ENCODE measurements around the gene EEPD1.

The EEPD1 gene

DNA sequence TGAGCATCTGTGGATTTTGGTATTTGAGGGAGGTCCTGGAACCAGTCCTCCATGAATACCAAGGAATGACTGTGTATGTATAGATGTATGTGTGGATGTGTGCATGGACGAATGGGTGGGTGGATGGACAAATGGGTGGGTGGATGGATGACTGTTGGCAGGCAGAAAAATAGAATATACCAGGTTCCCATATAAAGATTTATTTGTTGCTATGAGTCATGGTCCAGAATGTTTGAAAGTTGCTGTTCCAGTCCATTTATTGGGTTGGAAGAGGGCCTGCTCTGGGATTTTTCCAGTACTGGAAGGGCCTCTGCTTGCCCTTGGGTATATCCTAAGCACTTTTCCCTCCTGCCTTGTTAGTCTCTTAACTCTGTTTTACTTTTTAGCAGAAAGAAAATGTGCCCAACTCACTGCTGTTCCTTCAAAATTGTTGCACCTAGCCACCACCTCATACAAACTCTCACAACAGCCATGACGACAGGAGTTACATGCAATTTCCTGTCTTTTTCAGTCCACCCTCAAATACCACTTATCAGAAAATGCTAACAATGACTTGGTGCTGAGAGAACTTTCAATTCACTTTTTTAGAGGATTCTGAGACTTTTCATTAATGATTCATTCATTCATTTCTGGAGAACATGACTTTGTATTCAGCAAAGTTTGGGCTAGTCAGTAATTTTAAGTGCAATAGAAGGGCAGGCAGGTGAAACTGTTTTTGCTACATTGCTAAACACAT lies 108.1 kb downstream of the EEPD1 start:
- no peak for DNase-seq (ENCODE audit: low spot score)

DNA sequence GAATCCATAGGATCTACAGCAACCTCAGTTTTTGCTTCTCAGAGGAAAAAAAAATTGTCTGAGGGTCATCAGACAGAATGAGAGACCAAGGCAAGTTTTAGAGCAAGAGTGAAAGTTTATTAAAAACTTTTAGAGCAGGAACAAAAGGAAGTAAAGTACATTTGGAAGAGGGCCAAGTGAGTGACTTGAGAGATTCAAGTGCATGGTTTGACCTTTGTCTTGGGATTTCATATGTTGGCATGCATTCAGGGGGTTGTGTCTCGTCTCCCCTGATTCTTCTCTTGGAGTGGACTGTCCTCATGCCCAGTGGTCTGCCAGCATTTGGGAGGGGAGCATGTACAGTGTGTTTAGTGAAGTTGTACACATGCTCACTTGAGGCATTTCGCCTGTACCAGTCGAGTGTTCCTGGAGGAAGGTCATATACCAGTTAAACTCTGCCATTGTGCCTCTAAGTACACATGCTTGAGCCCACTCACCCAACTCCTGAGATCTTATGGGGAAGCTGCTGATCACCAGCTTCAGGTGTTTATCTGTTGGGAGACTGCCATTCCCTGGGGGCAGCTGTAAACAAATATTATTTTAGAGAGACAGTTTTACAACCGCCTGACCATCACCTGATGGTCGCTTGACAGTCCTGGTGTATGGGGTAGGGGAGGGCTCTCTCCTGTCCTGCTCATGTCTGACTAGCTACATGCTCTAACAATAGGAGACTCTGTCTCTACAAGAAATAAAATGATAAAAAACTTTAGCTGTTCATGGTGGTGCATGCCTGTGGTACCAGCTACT lies 109.4 kb downstream of the EEPD1 start:
- no peak for DNase-seq (ENCODE audit: low spot score)

DNA sequence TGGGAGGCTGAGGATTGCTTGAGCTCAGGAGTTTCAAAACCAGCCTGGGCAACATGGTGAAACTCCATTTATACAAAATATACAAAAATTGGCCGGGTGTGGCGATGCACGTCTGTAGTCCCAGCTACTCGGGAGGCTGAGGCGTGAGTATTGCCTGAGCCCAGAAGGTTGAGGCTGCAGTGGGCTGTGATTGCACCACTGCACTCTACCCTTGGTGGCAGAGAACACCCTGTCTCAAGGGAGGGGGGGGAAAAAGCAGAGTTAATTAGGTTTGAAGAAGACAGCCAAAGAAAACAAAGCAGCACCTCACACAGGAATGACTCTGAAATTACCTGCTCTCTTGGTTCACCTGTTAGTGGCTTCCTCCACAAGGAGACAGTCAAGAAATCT lies 110.0 kb downstream of the EEPD1 start:
- no peak for DNase-seq (ENCODE audit: low spot score)

DNA sequence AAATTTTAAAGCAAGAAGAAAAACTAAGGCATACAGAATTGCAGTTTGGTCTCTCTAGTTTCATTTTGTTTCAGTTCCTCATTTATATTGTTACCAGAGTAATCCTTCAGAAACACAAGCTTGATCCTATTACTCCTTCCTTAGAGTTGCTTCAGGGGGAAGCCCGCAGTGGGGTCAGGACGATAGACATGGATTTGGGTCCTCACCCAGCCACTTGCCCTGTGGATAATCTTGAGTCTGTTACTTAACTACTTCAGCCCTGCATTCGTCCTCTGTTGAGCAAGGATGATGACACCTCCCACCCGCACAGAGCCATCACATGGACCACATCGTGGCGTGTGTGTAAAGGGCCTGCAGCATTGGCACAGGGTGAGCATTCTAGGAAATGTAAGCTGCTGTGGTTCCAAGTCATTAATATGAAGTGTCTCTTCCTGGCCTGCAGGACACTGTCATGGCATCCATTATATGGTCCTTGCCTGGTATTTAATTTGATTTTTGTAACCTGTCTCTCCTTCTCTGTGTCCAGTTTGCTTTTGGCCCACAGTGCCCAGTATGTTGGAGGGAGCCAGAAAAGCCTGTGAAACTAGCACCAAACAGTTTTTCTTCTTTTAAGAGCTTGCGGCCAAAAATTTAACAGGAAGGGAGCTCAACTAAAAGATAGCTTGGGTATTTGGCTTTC lies 111.2 kb downstream of the EEPD1 start:
- DNase-seq (ENCODE audit: low spot score), result peak; percentile 41

DNA sequence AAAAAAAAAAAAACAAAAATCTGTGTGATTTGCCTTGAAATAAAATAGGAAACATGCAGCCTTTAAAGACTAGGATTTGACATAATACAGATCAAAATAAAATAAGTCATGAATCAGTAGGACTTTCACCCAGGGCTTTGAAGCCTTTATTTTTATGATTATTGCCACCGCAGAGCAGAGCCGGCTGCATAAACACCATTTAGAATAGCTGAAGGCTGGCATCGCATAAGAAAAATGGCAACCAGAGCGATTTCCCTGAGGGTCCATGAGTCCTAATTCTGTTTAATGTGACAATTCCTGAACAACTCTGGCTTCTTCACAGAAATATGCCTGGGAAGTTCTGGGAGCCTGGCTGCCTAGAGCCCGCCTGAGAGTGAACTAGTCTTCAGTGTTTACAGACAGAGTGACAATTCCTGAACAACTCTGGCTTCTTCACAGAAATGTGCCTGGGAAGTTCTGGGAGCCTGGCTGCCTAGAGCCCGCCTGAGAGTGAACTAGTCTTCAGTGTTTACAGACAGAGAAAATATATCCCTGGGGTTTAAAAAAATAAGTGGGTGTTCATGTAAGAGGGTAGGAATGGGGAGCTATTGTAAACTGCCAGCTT lies 112.0 kb downstream of the EEPD1 start:
- DNase-seq (ENCODE audit: low spot score), result no peak

DNA sequence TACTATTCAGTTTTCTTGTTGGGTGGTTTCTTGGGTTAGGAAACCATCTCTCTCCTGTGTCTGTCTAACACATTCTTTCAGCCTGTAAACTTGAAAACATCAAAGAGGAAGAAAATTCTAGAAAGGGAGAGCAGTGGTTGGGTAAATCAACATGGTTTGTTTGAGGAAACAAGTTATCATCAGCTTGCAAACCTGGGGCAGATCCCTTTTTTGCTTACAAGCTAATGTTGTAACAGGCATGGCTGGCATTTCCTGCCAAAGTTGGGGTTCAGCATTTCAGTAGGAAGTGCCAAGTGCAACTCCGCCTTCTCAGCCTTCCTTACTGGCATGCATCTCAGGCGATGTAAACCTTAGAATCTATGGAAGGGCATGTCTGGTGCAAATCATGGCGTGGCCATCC lies 112.6 kb downstream of the EEPD1 start:
- no peak for DNase-seq (ENCODE audit: low spot score)

DNA sequence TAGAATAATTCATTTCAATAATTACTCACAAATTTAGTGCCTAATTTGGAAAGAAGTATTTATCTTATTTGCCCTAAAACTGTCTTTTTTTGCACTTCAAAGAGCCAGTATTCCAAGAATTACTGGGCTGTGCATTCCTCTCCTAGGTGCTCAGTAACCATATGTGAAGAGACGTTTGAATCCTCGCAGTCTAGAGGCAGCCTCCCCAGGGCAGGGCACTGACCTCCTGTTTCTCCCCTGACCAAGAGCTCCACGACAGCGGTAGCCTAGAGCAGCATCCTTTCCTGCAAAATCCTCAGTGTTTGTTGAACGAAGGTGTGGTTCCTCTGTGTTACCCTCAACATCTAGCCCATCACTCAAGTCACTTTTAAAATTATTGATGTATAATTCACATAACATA lies 113.1 kb downstream of the EEPD1 start:
- DNase-seq (ENCODE audit: low spot score), result no peak

DNA sequence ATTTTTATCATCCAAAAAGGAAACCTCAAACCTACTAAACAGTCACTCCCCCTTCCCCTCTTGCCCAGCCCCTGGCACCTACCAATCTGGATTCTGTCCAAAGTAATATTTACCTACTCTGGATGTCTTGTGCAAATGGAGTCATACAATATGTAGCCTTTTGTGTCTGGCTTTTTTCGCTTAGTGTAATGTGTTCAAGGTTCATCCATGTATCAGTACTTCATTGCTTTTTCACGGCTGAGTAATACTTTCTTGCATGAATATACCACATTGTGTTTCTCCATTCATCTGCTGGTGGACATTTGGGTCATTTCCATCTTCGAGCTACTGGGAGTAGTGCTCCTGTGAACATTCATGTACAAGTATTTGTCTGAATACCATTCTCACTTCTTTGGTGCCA lies 113.6 kb downstream of the EEPD1 start:
- DNase-seq (ENCODE audit: low spot score), result no peak

DNA sequence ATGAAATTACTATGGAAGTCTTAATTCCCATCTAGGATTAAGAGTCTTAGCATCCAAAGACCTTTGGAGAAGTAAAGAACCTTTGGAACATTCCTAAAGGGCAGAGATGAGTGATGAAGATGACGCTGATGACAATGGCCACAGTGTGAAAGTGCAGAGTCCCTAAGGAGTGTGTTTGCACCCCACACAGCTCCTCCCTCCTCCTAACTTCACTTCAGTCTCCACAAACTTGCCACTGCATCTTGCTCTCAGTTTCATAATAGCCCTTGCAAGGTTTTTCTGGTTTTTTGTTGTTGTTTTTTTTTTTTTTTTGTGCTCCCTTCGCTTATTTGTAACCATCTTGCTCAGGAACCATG lies 119.1 kb downstream of the EEPD1 start:
- no peak for DNase-seq (ENCODE audit: low spot score)

DNA sequence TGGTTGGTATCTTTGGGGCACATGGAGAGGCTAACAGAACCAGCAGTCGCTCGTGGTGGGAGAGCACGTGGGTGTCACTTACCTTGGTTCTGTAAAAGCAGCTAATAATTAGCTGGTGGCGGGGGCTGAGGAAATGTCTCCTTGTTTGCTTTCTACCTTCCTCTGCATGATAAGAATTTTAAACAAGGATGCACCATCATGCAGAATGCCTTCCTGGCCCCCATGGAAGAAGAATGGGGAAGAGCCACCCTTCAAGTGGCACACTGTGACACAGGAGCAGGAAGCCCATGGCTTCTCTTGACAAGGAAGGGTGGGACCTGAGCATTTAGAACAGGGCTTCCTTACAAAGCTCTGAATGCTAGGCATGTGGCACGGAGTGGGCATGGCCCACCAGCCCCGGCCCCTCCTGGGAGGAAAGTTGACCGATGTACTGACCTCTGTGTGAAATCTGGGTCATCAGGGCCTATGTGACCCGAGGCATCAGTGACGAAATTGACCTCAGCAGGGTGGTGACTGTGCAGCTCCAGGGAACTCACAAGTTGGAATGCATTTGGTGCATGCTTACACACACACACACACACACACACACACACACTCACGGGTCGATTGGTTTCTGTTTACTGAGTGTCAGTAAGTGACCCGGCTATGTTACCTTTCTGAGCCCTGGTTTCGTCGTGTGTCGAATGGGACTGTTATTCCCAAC lies 119.7 kb downstream of the EEPD1 start:
- DNase-seq (ENCODE audit: low spot score), result no peak

DNA sequence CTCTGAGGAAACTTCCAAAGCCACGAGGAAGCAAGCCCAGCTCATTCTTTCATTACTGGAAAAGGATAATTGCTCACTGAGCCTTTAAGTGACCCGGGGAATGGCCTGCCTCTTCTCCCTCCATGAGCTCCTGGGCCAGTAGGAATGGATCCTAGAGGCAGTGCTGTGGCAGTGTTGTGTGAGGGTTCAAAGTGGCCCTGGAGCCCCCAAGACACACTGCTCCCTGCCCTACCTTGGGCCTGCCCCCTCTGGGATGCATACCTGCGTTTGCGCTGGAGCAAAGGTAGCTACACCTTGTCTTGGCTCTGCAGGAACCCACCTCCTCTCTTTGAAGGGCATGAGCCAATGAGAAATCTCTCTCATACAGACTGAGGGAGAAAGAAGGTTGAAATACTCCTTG lies 120.8 kb downstream of the EEPD1 start:
- no peak for DNase-seq (ENCODE audit: low spot score)

DNA sequence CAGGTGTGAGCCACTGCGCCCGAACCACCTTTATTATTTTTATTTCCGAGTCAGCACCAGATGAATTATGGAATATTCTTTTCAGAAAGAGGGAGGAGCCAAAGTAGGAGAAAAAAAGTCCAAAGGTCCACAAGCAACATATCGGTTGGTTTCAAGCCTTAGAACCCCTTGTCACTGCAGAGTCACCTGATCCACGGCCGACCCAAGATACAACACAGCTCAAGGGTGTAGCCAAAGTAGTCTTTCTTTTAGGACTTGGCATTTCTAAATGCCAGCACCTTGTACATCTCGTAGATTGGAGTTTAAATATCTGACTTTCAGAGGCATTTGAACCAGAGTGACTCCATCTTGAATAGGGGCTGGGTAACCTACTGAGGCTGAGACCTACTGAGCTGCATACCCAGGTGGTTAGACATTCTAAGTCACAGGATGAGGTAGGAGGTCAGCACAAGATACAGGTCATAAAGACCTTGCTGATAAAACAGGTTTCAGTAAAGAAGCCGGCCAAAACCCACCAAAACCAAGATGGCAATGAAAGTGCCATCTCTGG lies 122.8 kb downstream of the EEPD1 start:
- DNase-seq (ENCODE audit: low spot score), result no peak

DNA sequence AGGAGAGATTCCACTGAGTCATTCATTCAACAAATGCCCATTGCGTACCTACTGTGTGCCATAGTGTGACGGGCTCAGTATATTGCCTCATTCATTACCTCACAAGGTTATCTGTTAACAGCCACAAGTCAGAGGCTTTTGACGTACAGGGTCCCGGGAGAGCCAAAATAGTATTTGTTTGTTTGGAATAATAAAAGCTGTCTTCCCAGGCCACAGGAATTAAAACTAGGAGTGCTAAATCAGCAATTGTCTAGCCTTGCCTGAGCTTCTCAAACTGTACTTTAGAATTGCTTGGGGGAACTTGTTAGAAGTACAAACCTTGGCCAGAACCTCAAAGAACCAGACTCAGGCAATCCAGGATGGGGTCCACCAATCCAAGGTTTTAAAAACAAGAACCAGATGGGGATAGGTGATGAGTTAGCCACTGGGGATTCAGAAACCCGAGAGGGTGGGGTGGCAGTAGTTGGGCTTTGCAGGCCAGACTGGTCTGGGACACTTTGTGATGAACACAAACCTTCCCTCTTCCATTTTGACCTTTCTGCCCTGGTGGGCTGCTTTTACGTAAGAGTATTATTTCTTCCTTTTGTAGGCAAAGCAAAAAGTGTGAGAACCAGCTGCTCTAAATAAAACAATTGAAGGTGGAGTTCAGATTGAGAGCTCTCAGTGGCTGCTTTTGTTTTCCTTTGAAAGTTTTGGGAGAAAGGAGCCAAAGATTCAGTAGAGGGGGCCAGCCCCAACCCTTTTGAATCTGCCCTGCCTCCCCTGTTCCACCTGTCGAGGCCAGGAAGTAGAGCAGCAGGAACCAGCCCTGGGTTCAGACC lies 123.6 kb downstream of the EEPD1 start:
- no peak for DNase-seq (ENCODE audit: low spot score)

DNA sequence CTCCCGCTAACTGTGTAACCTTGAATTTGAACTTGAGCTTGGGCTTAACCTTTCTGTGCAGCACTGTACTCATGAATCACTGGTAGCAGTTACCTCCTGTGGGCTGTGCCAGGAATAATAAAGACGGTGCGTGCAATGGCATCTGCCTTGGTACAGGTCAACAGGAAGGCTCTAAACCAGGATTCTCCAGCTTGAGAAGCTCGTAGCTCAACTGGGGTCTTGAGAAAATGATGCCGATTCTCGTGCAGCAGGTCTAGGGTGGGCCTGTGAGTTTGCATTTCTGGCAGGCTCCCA lies 124.1 kb downstream of the EEPD1 start:
- no peak for DNase-seq (ENCODE audit: low spot score)

DNA sequence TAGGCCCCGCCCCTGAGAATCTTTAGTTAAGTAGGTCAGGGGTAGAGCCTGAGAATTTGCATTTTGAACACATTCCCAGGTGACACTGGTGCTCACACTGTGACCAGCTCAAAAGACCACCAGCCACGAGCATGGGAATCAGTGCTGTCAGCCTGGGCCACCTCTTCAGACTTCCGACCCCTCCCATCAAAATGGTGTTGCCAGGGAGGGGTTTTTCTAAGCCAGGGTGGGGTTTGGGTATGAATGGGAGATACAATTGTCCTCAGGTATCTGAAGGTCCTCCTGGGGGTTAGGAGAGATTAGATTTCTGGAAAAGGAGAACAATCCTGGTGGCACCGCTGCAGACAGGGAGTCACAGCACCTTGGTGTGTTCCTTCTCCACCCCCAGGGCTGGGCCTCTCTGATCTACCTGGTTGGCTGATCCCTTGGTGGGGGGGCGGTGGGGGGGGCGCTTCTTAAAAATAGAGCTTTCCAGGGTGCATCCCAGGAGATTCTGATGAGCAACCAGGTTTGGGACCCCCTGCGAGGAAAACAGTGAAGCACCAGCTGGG lies 125.1 kb downstream of the EEPD1 start:
- no peak for DNase-seq (ENCODE audit: low spot score)

DNA sequence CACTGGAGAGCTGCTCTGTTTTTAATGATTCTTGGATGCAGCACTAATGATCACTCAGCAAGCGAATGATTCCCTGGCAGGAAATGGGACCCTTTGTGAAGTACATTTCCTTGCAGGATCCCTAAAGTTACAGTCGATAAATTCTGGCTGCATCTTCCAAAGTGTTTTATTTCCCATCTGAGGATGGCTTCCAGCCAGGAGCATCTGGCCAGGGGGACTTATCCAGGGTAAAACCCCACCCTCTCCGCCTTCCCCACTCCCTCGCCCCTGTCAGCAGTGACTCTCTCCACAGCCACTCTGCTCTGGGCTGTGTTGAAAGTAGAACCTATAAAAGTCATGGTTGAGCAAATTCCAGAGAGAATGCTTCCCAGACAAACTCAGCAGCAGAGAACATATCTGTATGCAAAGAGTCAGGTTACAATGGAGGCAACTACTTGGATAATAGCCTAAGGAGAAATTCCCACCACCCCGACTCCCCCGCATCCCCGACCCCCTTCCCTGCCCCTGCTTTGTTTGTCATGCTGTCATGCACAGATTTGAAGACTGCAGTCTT lies 125.6 kb downstream of the EEPD1 start:
- DNase-seq (ENCODE audit: low spot score), result peak; percentile 70

DNA sequence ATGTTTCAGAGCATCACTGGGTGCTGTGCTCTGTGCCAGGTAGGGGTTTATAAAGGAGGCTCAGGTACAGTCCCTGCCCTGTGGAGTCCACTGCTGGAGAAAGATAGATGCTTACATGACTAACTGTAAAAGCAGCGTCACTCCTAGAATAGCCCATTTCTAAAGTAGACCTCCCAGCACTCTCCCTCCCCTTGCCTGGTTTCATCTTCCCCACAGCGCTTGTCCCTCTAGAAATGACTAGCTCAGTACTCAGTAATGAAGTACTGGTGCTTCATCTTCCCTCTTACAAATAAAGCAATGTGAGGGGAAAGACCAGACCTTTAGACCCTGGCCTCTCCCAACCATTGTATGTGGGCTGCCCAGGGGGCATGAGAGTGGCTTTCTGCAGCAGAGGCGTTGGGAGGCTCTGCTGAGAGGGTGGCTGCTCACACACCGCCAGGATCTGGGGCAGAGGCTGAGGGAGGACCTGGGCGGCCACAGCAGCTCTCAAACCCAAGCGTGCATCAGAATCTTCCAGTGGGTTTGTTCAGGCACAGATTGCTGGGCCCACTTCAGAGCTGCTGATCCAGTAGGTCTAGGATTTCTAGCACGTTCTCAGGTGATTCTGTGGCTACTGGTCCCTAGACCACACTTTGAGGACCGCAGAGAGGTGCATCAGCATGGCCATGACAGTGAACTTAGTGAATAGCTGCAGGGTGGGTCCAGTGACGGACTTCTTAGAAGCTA lies 126.3 kb downstream of the EEPD1 start:
- no peak for DNase-seq (ENCODE audit: low spot score)

DNA sequence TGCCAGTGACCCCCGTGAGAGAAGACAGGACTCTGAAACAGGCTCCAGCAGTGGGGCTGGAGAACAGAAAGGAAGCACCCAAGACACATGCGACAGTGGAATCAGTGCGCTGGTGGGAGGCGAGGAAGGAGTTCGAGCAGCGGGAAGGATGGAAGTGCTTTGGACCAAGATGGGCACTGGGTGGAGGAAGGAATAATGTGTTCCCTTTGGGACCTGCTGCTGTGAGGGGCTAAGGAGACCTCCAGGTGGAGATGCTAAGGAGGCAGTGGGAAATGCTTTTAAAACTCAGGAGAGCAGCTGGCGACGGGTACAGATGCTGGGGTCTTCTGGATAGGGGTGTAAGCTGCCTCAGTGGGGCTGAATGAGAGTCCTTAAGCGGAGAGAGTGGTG lies 126.9 kb downstream of the EEPD1 start:
- DNase-seq (ENCODE audit: low spot score), result no peak

DNA sequence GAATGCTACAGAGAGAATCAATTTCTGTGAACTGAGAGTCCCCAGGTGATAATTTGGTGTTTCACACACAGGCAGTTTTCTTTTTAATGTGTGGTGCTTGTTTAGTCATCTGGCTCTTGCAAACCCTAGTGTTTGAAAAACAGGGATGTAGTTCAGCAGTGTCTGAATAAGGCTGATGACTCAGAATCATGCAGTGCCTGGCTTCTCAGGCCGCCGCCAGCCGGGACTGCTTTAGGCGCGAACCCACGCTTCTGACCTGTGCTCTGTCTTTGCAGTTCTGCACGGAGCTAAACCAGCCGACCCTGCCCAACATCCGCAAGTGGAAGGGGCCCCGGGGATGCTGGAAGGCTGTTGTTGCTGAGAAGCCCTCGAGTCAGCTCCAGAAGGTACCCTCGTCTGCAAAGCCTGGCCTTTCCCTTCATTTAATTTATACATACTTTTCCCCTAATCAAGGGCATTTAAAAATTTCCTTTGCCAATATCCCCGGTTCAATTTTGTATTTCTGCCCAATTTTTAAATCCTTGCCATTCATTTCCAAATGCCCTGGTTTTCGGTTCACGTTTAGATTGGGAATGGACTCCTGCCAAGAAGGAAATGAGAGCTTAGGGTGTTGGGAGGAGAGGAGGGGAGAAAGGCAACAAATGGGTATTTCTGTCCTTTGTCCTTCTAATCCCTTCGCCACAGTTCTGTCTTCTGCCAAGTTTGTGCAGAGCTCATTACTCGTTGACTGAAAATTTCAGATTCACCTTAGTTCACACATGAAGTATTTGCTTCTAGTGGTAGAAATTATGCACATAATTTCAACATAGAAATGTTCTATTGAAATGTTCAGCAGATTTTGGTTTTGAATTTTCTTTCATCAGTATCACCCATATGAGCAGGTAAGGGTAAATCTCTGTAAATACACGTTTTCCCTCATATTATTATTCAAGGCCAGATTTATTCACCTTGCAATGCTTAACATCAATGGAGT lies 128.1 kb downstream of the EEPD1 start:
- DNase-seq (ENCODE audit: low spot score), result peak; percentile 91

Data from AG20443 (cell line).